HepG2 (cell line): ENCODE data around the gene ZCCHC17. TPM values are rescaled to one million over a fixed set of nuclear protein-coding genes. Genes with fewer than 3 reads are reported as not detected.

Experiments used
- CAMTA2 ChIP-seq: sonication (generic); formaldehyde crosslinking; IDR thresholded peaks from 2 replicates; pipeline ENCODE4 v1.4.0; 2020; ENCODE audit warnings: mild to moderate bottlenecking, missing genetic modification reagents, borderline replicate concordance
- HMGXB3 ChIP-seq: sonication (generic); formaldehyde crosslinking; IDR thresholded peaks from 2 replicates; pipeline ENCODE4 v1.4.0; 2020; ENCODE audit warnings: missing genetic modification reagents, borderline replicate concordance
- KMT2A ChIP-seq: sonication (generic); formaldehyde crosslinking; IDR thresholded peaks from 2 replicates; pipeline ENCODE4 v1.4.0; 2020; ENCODE audit warnings: missing genetic modification reagents
- MYPOP ChIP-seq: sonication (generic); formaldehyde crosslinking; IDR thresholded peaks from 2 replicates; pipeline ENCODE4 v1.8.1; 2023; ENCODE audit warnings: mild to moderate bottlenecking, moderate library complexity, missing genetic modification reagents
- NFYC ChIP-seq: IDR thresholded peaks from 2 replicates; pipeline ENCODE4 v1.6.1; 2016; ENCODE audit warnings: missing genetic modification reagents, missing compliant biosample characterization
- PAXIP1 ChIP-seq: sonication (generic); formaldehyde crosslinking; conservative IDR thresholded peaks from 2 replicates; pipeline ENCODE4 v1.4.0; 2020; ENCODE audit warnings: mild to moderate bottlenecking, missing genetic modification reagents, moderate library complexity
- PITX1 ChIP-seq: sonication (generic); formaldehyde crosslinking; IDR thresholded peaks from 2 replicates; pipeline ENCODE4 v1.5.1; 2020; ENCODE audit warnings: mild to moderate bottlenecking, missing genetic modification reagents
- RAD21 ChIP-seq: fragments of 450-650 bp; formaldehyde crosslinking; IDR thresholded peaks from 2 replicates; pipeline ENCODE4 v1.5.0; 2020; ENCODE audit warnings: mild to moderate bottlenecking
- REPIN1 ChIP-seq: sonication (generic); formaldehyde crosslinking; IDR thresholded peaks from 2 replicates; pipeline ENCODE4 v1.8.0; 2022; ENCODE audit warnings: missing genetic modification reagents, low read depth, mild to moderate bottlenecking, borderline replicate concordance
- SNAPC2 ChIP-seq: sonication (generic); formaldehyde crosslinking; IDR thresholded peaks from 2 replicates; pipeline ENCODE4 v1.8.1; 2022; ENCODE audit warnings: mild to moderate bottlenecking, missing genetic modification reagents
- TEAD3 ChIP-seq: optimal IDR thresholded peaks from 2 replicates; pipeline ENCODE3; 2016; ENCODE audit warnings: borderline replicate concordance
- THAP11 ChIP-seq: IDR thresholded peaks from 2 replicates; pipeline ENCODE4 v1.6.1; 2016; ENCODE audit warnings: missing biosample characterization, missing genetic modification reagents
- ZBTB7B ChIP-seq: sonication (generic); formaldehyde crosslinking; IDR thresholded peaks from 2 replicates; pipeline ENCODE4 v1.4.0; 2020; ENCODE audit warnings: missing genetic modification reagents
- ZNF292 ChIP-seq: sonication (generic); formaldehyde crosslinking; IDR thresholded peaks from 2 replicates; pipeline ENCODE4 v1.8.1; 2022; ENCODE audit warnings: mild to moderate bottlenecking, low read depth, missing genetic modification reagents, borderline replicate concordance
- ZNF597 ChIP-seq: sonication (generic); formaldehyde crosslinking; IDR thresholded peaks from 2 replicates; pipeline ENCODE4 v1.5.0; 2020; ENCODE audit warnings: missing genetic modification reagents
- ZNF598 ChIP-seq: sonication (generic); formaldehyde crosslinking; IDR thresholded peaks from 2 replicates; pipeline ENCODE4 v1.5.1; 2020; ENCODE audit warnings: mild to moderate bottlenecking, missing genetic modification reagents, borderline replicate concordance
- polyA plus RNA-seq, 8 experiments: library from polyadenylated mRNA; depleted of rRNA in 3 of 8; stranded (reverse) in 7 of 8; unstranded in 1 of 8; fragments of >200 nt; fragmentation: Illumina TruSeq in 4 of 8; extraction: Trizol in 4 of 8; gene quantifications; 2 replicates each; pipeline versions ENCODE4 v1.2.1 to v1.2.3, GENCODE V29; 2011 to 2016; ENCODE audit warnings: low read depth in 4 of 8, missing spikeins in 1 of 8, mixed read lengths in 1 of 8; ENCODE audit not compliant: insufficient read depth in 1 of 8
- total RNA-seq, 5 experiments: library from RNA; depleted of rRNA; stranded (reverse); fragments of >200 nt; fragmentation: Illumina TruSeq; extraction: Trizol; gene quantifications; 2 replicates each; pipeline ENCODE4 v1.2.3, GENCODE V29; 2016; ENCODE audit warnings: low read depth in 1 of 5

Gene ZCCHC17
- total and polyA plus RNA-seq, 2 of the 13 experiments (the other 11 are each of a cell fraction or from before 2014, with no cell fraction given): 20.5 to 53.0 TPM

GRCh38 chr1:31296486-31297276 lies at the start of gene ZCCHC17, which contains the start of gene SNRNP40 (continued):
- TF ChIP-seq HMGXB3 (CRISPR knock-in tag): peak; percentile 32; the same call in 1 of the 2 replicates
- TF ChIP-seq THAP11 (CRISPR knock-in tag): peak; percentile 79
- peak; percentile 35; the same call in 1 of the 2 replicates for TF ChIP-seq RAD21 (CRISPR knock-in tag)
- TF ChIP-seq REPIN1 (CRISPR knock-in tag): peak; percentile 53
- peak; percentile 63; the same call in 1 of the 2 replicates for TF ChIP-seq MYPOP
- TF ChIP-seq ZNF598: no peak
- peak; percentile 12; the same call in 1 of the 2 replicates for TF ChIP-seq ZNF292 (CRISPR knock-in tag)
- TF ChIP-seq NFYC (CRISPR knock-in tag): peak; percentile 96
- 0 out of 2 replicates have a peak, but pooled peaks have one; percentile 1 for TF ChIP-seq PAXIP1
- no peak for TF ChIP-seq ZNF597
- peak; percentile 70 for TF ChIP-seq ZBTB7B (CRISPR knock-in tag)
- TF ChIP-seq PITX1 (CRISPR knock-in tag): peak; percentile 25; the same call in 1 of the 2 replicates
- peak; percentile 28 for TF ChIP-seq TEAD3 (CRISPR knock-in tag)
- TF ChIP-seq KMT2A (CRISPR knock-in tag): peak; percentile 84; the same call in 1 of the 2 replicates
- 0 out of 2 replicates have a peak, but pooled peaks have one; percentile 61 for TF ChIP-seq CAMTA2
- TF ChIP-seq SNAPC2: 0 out of 2 replicates have a peak, but pooled peaks have one; percentile 11
